ENCODE results near the gene RHBG.
A peak's percentile ranks its signal among the peaks of the same experiment; 100 is the strongest.

RHBG gene

GRCh38 chr1:156407760-156408159 lies 38.7 kb downstream of the RHBG start:
- no peak for DNase-seq (ENCODE audit: low read depth)

- no peak for DNase-seq (ENCODE audit: low read depth)
These were observed 40.4 kb downstream of the RHBG start for GRCh38 chr1:156409439-156409838.

- no peak for DNase-seq (ENCODE audit: low read depth)
These were observed 41.2 kb downstream of the RHBG start for GRCh38 chr1:156410238-156410637.

- no peak for DNase-seq (ENCODE audit: low read depth)
These were observed 41.7 kb downstream of the RHBG start for GRCh38 chr1:156410740-156411139.

- no peak for DNase-seq (ENCODE audit: low read depth)
These were observed 43.8 kb downstream of the RHBG start for GRCh38 chr1:156412653-156413321.

GRCh38 chr1:156413391-156414246 lies 44.6 kb downstream of the RHBG start:
- DNase-seq (ENCODE audit: low read depth) = no peak

- no peak for DNase-seq (ENCODE audit: low read depth)
These were observed 45.6 kb downstream of the RHBG start for GRCh38 chr1:156414461-156415064.

GRCh38 chr1:156416993-156417392 lies 48.0 kb downstream of the RHBG start:
- no peak for DNase-seq (ENCODE audit: low read depth)

- DNase-seq (ENCODE audit: low read depth) = no peak
These were observed 48.5 kb downstream of the RHBG start for GRCh38 chr1:156417401-156418020.

GRCh38 chr1:156418416-156419070 lies 49.5 kb downstream of the RHBG start:
- DNase-seq (ENCODE audit: low read depth) = no peak

- no peak for DNase-seq (ENCODE audit: low read depth)
These were observed 50.8 kb downstream of the RHBG start for GRCh38 chr1:156419854-156420204.

- no peak for DNase-seq (ENCODE audit: low read depth)
These were observed 51.4 kb downstream of the RHBG start for GRCh38 chr1:156420205-156421061.

GRCh38 chr1:156421062-156421938 lies 52.3 kb downstream of the RHBG start:
- DNase-seq (ENCODE audit: low read depth) = peak; percentile 34

GRCh38 chr1:156421939-156422601 lies 53.1 kb downstream of the RHBG start:
- DNase-seq (ENCODE audit: low read depth) = no peak

- no peak for DNase-seq (ENCODE audit: low read depth)
These were observed 53.6 kb downstream of the RHBG start for GRCh38 chr1:156422602-156423091.

GRCh38 chr1:156423422-156424352 lies 54.7 kb downstream of the RHBG start:
- DNase-seq (ENCODE audit: low read depth) = no peak

GRCh38 chr1:156424806-156425432 lies 55.9 kb downstream of the RHBG start:
- no peak for DNase-seq (ENCODE audit: low read depth)

GRCh38 chr1:156425943-156426342 lies 56.9 kb downstream of the RHBG start:
- no peak for DNase-seq (ENCODE audit: low read depth)

Data from activated T-helper 1 cell treated with Interleukin-2 at 50 U/mL for 16 hours (primary cell).